SH-SY5Y (cell line): Measurements from ENCODE around the gene OR7D4.

Experiments used
- GATA2 ChIP-seq: IDR thresholded peaks from 2 replicates; pipeline ENCODE4 v1.6.1; 2011; ENCODE audit warnings: mild to moderate bottlenecking, low read depth, low read length
- GATA3 ChIP-seq: IDR thresholded peaks from 2 replicates; pipeline ENCODE4 v1.6.1; 2011; ENCODE audit warnings: low read depth, mild to moderate bottlenecking, low read length, moderate library complexity

The OR7D4 gene

GRCh38 chr19:9219489-9219888 is at the start of gene OR7D4:
Gene OR7D4 (minus strand): TSS chr19:9219589. CDS start chr19:9214837, 4,752 bp downstream.
- TF ChIP-seq GATA2 (no peak), GATA3 (no peak)

- TF ChIP-seq GATA2 (no peak), GATA3 (no peak)
These were observed 31.8 kb upstream of the OR7D4 start for GRCh38 chr19:9251236-9251635.

GRCh38 chr19:9250630-9251029 is 31.2 kb upstream of the OR7D4 start, which contains the start of gene OR7E24:
Gene OR7E24 (plus strand): TSS chr19:9250930. CDS start chr19:9251044, 114 bp downstream.
- TF ChIP-seq GATA3 (no peak), GATA2 (no peak)

GRCh38 chr19:9205501-9206113 is 13.8 kb downstream of the OR7D4 start:
- TF ChIP-seq GATA2 (no peak), GATA3 (no peak)

GRCh38 chr19:9189535-9189934 is 29.9 kb downstream of the OR7D4 start:
- TF ChIP-seq GATA3 (no peak), GATA2 (no peak)

- TF ChIP-seq GATA2 (no peak), GATA3 (no peak)
These were observed 32.2 kb downstream of the OR7D4 start for GRCh38 chr19:9187191-9187590.

- TF ChIP-seq GATA3 (no peak), GATA2 (no peak)
These were observed 36.4 kb downstream of the OR7D4 start for GRCh38 chr19:9183000-9183399.

- TF ChIP-seq GATA2 (no peak), GATA3 (no peak)
These were observed 40.5 kb downstream of the OR7D4 start, which contains the start of gene OR7D2 for GRCh38 chr19:9178901-9179300. Gene OR7D2 (plus strand): TSS chr19:9178979. CDS start chr19:9185782, 6,803 bp downstream.

GRCh38 chr19:9175326-9175725 is 44.1 kb downstream of the OR7D4 start:
- TF ChIP-seq GATA3: no peak

- TF ChIP-seq GATA2 (no peak), GATA3 (no peak)
These were observed 47.9 kb downstream of the OR7D4 start for GRCh38 chr19:9171393-9171991.

- TF ChIP-seq GATA3: no peak
- TF ChIP-seq GATA2: no peak
These were observed 52.5 kb downstream of the OR7D4 start for GRCh38 chr19:9166846-9167245.

GRCh38 chr19:9165261-9165660 is 54.1 kb downstream of the OR7D4 start:
- TF ChIP-seq GATA2 (no peak), GATA3 (no peak)

- TF ChIP-seq GATA2 (no peak), GATA3 (no peak)
These were observed 58.0 kb downstream of the OR7D4 start for GRCh38 chr19:9161427-9161826.
